Fibroblast of the aortic adventitia (primary cell): Measurements from ENCODE around the gene TMPRSS6. TPM values are rescaled to one million over a fixed set of nuclear protein-coding genes. Genes with fewer than 3 reads are reported as not detected.

Experiments
- DNase-seq: peaks from one replicate; pipeline ENCODE4 v3.0.0-alpha.2; 2010; ENCODE audit warnings: low read depth
- H3K4me3 ChIP-seq: 2 replicates; pipeline ENCODE4 v1.5.1; 2011; ENCODE audit warnings: low read depth, mild to moderate bottlenecking, control low read depth, low read length, moderate library complexity
- total RNA-seq: library from RNA; depleted of rRNA; stranded (reverse); fragments of >200 nt; gene quantifications from 2 replicates; pipeline ENCODE4 v1.2.3, GENCODE V29; 2012; ENCODE audit warnings: low replicate concordance
- TF ChIP-seq, protein P1 (sequence below): IDR thresholded peaks from 2 replicates; pipeline ENCODE4 v1.5.1; 2011; ENCODE audit warnings: mild to moderate bottlenecking, low read length, control low read depth, inconsistent platforms; ENCODE audit not compliant: insufficient read depth

TMPRSS6 gene
- total RNA-seq, 1 donor, result not detected

DNA sequence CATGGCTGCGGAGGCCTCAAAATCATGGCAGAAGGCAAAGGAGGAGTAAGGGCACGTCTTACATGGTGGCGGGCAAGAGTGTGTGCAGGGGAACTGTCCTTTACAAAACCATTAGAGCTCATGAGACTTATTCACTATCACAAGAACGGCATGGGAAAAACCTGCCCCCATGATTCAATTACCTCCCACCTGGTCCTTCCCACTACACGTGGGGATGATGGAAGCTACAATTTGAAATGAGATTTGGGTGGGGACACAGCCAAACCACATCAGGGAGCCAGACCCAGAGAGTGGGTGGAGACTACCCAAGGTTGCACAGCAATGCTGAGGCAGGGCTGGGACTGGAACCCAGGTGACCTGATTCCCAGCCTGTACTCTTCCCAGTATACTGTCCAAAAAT lies 8.6 kb upstream of the TMPRSS6 start:
- DNase-seq, result no peak
- TF ChIP-seq, protein P1, sequence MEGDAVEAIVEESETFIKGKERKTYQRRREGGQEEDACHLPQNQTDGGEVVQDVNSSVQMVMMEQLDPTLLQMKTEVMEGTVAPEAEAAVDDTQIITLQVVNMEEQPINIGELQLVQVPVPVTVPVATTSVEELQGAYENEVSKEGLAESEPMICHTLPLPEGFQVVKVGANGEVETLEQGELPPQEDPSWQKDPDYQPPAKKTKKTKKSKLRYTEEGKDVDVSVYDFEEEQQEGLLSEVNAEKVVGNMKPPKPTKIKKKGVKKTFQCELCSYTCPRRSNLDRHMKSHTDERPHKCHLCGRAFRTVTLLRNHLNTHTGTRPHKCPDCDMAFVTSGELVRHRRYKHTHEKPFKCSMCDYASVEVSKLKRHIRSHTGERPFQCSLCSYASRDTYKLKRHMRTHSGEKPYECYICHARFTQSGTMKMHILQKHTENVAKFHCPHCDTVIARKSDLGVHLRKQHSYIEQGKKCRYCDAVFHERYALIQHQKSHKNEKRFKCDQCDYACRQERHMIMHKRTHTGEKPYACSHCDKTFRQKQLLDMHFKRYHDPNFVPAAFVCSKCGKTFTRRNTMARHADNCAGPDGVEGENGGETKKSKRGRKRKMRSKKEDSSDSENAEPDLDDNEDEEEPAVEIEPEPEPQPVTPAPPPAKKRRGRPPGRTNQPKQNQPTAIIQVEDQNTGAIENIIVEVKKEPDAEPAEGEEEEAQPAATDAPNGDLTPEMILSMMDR, result no peak
- no peak overlapping the region for H3K4me3 ChIP-seq

DNA sequence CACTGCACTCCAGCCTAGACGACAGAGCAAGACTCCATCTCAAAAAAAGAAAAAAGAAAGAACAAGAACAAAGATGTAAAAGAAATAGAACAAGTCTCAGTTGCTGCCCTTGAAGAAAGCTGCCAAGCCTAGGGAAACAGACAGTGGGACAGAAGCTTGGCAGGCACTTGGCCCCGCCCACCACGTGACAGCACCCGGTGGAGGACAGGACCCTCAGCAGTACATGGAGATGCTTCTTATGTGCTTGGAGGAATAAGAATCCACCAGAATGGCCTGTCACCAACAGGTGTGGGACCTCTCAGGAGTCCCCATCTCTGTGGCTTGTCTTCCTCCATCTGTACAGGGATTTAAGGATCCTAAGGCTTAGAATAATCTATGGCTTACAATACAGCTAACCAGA lies 7.6 kb upstream of the TMPRSS6 start:
- no peak overlapping the region for H3K4me3 ChIP-seq
- TF ChIP-seq, protein P1, result no peak
- no peak for DNase-seq

DNA sequence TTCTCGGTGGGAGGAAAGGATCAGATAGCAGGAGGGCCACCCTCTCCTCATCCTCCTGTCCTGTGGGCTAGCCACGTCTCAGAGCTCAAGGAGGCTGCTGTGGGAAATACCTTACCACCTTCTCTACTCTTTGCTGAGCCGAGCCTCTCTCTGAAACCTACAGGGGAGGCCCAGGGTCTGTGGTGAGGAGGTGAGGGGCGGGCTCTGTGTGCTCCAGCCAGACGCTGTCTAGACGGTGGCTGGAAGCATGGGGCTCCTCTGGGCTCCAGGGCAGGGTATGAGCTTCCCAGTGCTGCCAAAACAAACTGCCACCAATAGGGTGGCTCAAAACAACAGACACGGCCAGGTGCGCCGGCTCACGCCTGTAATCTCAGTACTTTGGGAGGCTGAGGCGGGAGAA lies 5.5 kb upstream of the TMPRSS6 start:
- no peak for DNase-seq
- TF ChIP-seq, protein P1, result no peak
- H3K4me3 ChIP-seq, result no peak overlapping the region

DNA sequence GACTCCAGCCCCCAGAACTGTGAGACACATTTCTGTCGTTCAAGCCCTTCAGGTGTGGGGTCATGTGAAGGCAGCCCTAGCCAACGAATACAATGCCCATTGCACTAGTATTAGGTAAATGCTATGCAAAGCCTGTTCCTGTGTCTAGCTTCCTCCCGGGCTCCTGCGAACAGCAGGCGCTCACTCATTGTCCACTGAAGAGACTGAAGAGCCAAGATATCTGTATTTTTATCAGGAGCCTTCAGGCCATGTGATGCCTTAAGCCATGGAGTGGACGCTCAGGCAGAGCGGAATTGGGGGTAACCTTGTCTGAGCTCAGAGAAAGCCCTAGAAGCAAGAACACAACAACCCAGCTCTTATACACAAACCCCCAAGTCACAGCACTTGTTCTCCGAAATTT lies 4.2 kb upstream of the TMPRSS6 start:
- no peak overlapping the region for H3K4me3 ChIP-seq
- no peak for DNase-seq
- TF ChIP-seq, protein P1, result no peak

DNA sequence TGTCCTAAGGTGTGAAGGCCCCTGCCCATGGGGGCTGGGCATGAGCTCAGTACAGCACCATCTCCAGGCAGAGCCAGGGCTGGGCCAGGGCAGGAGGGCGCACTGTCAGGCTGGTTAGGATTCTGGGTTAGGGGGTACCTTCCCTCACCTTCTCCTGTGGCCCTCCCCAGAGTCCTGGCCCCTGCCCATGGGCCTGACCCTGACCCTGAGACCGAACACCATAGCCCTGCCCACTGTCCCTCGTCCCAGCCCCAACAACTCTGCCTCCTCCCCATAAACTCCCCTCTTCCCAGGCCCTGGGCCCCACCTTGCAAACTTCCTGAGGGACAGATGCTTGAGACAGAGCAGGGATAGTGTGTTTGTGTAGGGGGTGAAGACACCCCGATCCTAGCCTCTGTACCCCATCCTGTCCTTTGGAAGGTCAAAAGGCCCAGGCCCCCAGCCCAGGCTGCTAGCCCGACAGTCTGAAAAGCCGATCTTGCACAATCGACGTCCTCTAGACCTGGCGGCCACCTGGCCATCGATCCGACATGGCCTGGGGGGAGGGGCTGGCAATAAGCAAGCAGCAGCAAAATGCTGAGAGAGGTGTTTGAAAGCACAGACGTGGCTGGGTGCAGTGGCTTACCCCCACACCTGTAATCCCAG lies 2.7 kb upstream of the TMPRSS6 start:
- no peak for DNase-seq
- H3K4me3 ChIP-seq, result no peak overlapping the region
- TF ChIP-seq, protein P1, result no peak

DNA sequence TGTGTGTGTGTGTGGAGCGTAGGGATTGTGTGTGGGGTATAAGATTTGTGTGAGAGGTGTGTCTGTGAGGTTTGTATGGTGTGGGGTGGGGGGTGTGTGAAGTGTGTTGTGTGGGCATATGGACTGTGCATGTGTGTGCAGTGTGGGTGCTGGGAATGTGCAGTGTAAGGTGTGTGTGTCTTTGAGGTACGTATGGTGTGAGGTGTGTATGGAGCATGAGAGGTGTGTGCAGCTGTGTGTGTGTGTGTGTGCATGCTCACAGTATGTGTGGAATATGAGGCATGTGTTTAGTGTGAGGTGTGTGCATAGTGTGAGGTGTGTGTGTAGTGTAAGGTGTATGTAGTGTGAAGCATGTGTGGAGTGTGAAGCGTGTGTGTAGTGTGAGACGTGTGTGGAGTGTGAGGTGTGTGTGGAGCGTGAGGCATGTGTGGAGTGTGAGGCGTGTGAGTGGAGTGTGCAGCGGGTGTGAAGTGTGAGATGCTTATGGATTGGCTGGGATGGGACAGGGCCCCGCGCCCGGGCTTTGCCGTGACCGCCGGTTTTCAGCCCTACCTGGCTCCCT lies 1.7 kb upstream of the TMPRSS6 start:
- DNase-seq, result no peak
- TF ChIP-seq, protein P1, result no peak
- no peak overlapping the region for H3K4me3 ChIP-seq
